ENCODE measurements around the gene LCLAT1. TPM values are rescaled to one million over a fixed set of nuclear protein-coding genes. Genes with fewer than 3 reads are reported as not detected.
A peak's percentile ranks its signal among the peaks of the same experiment; 100 is the strongest.

LCLAT1 gene
- total and polyA plus RNA-seq, 2 of the 4 experiments (the other 2 are of a cell fraction): 7.5 to 11.5 TPM

- Histone ChIP-seq H3K4me3 (ENCODE audit: insufficient read depth, low read depth, low read length) (no peak overlapping the region), H3K18ac (ENCODE audit: low read depth, low read length) (peak overlapping the region; percentile 29), H4K8ac (ENCODE audit: low read depth in 2 of 2, low read length in 2 of 2) (peak overlapping the region; percentile 11 to 79; a peak in 2 of 4 replicates), H3K56ac (ENCODE audit: extremely low read depth, insufficient read depth, low read length) (no peak overlapping the region), H3K9me1 (ENCODE audit: insufficient read depth, low read length) (peaks cover 5% of the 10 kb centered on the region; the same call in 1 of the 2 replicates), H3K79me1 (ENCODE audit: low read depth in 1 of 2, low read length in 2 of 2) (0 out of 4 replicates have a peak, but pooled peaks cover 0 to 2% of the 10 kb centered on the region in 2 experiments), H3K36me3 (ENCODE audit: control insufficient read depth, insufficient read depth, low read length) (no peaks in the 10 kb centered on the region), H4K20me1 (ENCODE audit: insufficient read depth, low read length) (no peaks in the 10 kb centered on the region), H2AFZ (replicated peaks; ENCODE audit: low read length, poor library complexity) (peak overlapping the region; percentile 40), H2BK5ac (ENCODE audit: low read depth, low read length, poor library complexity, severe bottlenecking) (no peak overlapping the region), H2BK20ac (ENCODE audit: low read depth, low read length) (no peak overlapping the region), H3K4ac (ENCODE audit: low read depth, low read length) (peak overlapping the region; percentile 48), H3K9ac (ENCODE audit: low read depth, low read length) (no peak overlapping the region), H3K27ac (ENCODE audit: insufficient read depth, low read length) (no peak overlapping the region), H4K91ac (ENCODE audit: insufficient read depth, low read depth, low read length) (peak overlapping the region; percentile 39; the same call in 1 of the 2 replicates), H2AK5ac (ENCODE audit: low read depth, low read length) (no peak overlapping the region), H2BK120ac (ENCODE audit: low read depth, low read length) (peak overlapping the region; percentile 19; the same call in 1 of the 2 replicates), H3K14ac (replicated peaks; ENCODE audit: low read depth, low read length) (peak overlapping the region; percentile 34; the same call in 1 of the 2 replicates), H4K5ac (ENCODE audit: low read depth, low read length) (peak overlapping the region; percentile 38), H3K4me2 (ENCODE audit: low read depth, low read length) (no peak overlapping the region), H3K4me1 (ENCODE audit: control insufficient read depth, insufficient read depth, low read length) (peaks cover 15% of the 10 kb centered on the region), H2BK15ac (ENCODE audit: low read depth, low read length) (no peak overlapping the region), H3K27me3 (ENCODE audit: control insufficient read depth, insufficient read depth, low read length) (no peaks in the 10 kb centered on the region), H3K23ac (ENCODE audit: low read depth, low read length) (no peak overlapping the region), H3K9me3 (ENCODE audit: control insufficient read depth, insufficient read depth, low read length) (no peaks in the 10 kb centered on the region), H2AK9ac (replicated peaks; ENCODE audit: low read depth, low read length, poor library complexity) (no peak overlapping the region)
- dilution Hi-C loops (cut with HindIII; ENCODE audit: low sequenced_read_pairs, unreplicated experiment) (no loop called here), intact Hi-C loops (cut with micrococcal nuclease) (loop anchor here (5.0 kb wide), 1 partner anchor 387 kb away; no protein-coding TSS in a partner anchor), in situ Hi-C loops (cut with MboI; ENCODE audit: low sequenced_read_pairs) (no loop called here)
- DNase-seq: no peak
- WGBS, 2 experiments (ENCODE audit: extremely low coverage in 2 of 2, insufficient read length in 1 of 2): 67% methylated on average over 3 of the region's 6 CpGs; no CpG with 5 or more reads in 1 of the 2 experiments
- ChIA-PET POLR2A (ENCODE audit: unreplicated experiment) (no interaction called here), CTCF (no interaction called here)
- no peak for ATAC-seq (ENCODE audit: low read depth)
- no peak for TF ChIP-seq MXI1 (IDR thresholded peaks at IDR 0.05; ENCODE audit: borderline replicate concordance, low read depth, low read length)
- BruUV-seq (replicated peaks): no TSS peak
These were observed 242.6 kb downstream of the LCLAT1 start for GRCh38 chr2:30689496-30690125.
